Adrenal gland (tissue), 12 donors: ENCODE results near the gene MTG2. TPM values are rescaled to one million over a fixed set of nuclear protein-coding genes. Genes with fewer than 3 reads are reported as not detected.

Source experiments
- DNase-seq, 7 donors: peaks; one replicate each; pipeline ENCODE4 v3.0.0-alpha.2; 2019 to 2020
- H3K27ac ChIP-seq, 5 donors: fragments of 200-600 bp; sonication (generic) in 4 of 5; 1 replicate in 3 of 5; 2 replicates in 2 of 5; pipeline versions ENCODE4 v1.5.1 to v1.8.0; 2016 to 2020; ENCODE audit warnings: mild to moderate bottlenecking in 1 of 5
- H3K27me3 ChIP-seq: fragments of 200-600 bp; 2 replicates; pipeline ENCODE4 v1.8.0; 2021
- H3K36me3 ChIP-seq, 2 donors: fragments of 200-600 bp; replicated peaks in 1 of 2; 1 replicate in 1 of 2; 2 replicates in 1 of 2; pipeline versions ENCODE4 v1.5.1 to v1.8.0; 2018 to 2022
- H3K4me1 ChIP-seq, 2 donors: fragments of 200-600 bp; replicated peaks in 1 of 2; 1 replicate in 1 of 2; 2 replicates in 1 of 2; pipeline versions ENCODE4 v1.5.1 to v1.8.0; 2018 to 2021
- H3K4me3 ChIP-seq, 4 donors: fragments of 200-600 bp; sonication (generic) in 3 of 4; one replicate each; pipeline ENCODE4 v1.5.1; 2016 to 2018
- H3K9me3 ChIP-seq, 3 donors: fragments of 200-600 bp; sonication (generic) in 1 of 3; replicated peaks in 1 of 3; 1 replicate in 2 of 3; 2 replicates in 1 of 3; pipeline versions ENCODE4 v1.5.1 to v1.8.0; 2016 to 2021
- POLR2A ChIP-seq, 2 donors: fragments of 450-650 bp; IDR thresholded peaks; one replicate each; pipeline ENCODE4 v1.6.1; 2017; ENCODE audit warnings: antibody characterized with exemption in 2 of 2, mild to moderate bottlenecking in 2 of 2, moderate library complexity in 1 of 2
- WGBS, 4 donors: extraction: QIAGEN DNeasy Blood & Tissue Kit in 2 of 4; methylation state at CpG; one replicate each; pipeline versions ENCODE4 v1.1.5 to v1.1.7; 2013 to 2017; 5-methylcytosine and 5-hydroxymethylcytosine counted together
- intact Hi-C, 2 donors: fragments of 100-400 bp; cut with DNase I; formaldehyde crosslinking; loops; one replicate each; pipeline versions ENCODE4 v1.14.1 to v1.15.0; 2022 to 2023
- polyA plus RNA-seq, 3 donors: library from polyadenylated mRNA; stranded (reverse); fragments of 200-250 nt in 2 of 3; fragments of 350-450 nt in 1 of 3; fragmentation: Illumina TruSeq in 1 of 3; extraction: RNeasy Lipid Tissue Mini Kit (QIAGEN cat#74804) in 1 of 3; gene quantifications; one replicate each; pipeline ENCODE4 v1.2.3, GENCODE V29; 2013 to 2014
- total RNA-seq, 9 donors: library from RNA; depleted of rRNA in 4 of 9; stranded (reverse); fragments of >200 nt in 4 of 9; fragments of 120-200 nt in 1 of 9; fragmentation: NEBNext Ultra II Directional in 1 of 9; extraction: Animal tissue kit (Norgen Biotek cat#: 25700) in 1 of 9; gene quantifications; one replicate each; pipeline versions ENCODE4 v1.1.0 to v1.2.4, GENCODE V29; 2013 to 2023
- TF ChIP-seq, protein P1 (sequence below), 6 experiments: fragments of 450-650 bp in 4 of 6; fragments of 200-600 bp in 2 of 6; sonication (generic) in 1 of 6; IDR thresholded peaks; 1 replicate in 5 of 6; 2 replicates in 1 of 6; pipeline versions ENCODE4 v1.5.1 to v1.8.0; 2016 to 2021; ENCODE audit warnings: antibody characterized with exemption in 6 of 6, mild to moderate bottlenecking in 2 of 6, moderate library complexity in 1 of 6
- donor health status: healthy with polysubstance abuse.
- donor health status: Bipolar disorder and iron deficiency.
- donor health status: DM: yes; HTN: yes; CAD: no.
- donor health status: DM: no; HTN: no; CAD: no.
- donor health status: DM: no; HTN: no; CAD: no.
- donor health status: DM: yes; HTN: yes; CAD: no.

Gene MTG2
- total and polyA plus RNA-seq, 12 donors: 11.5 to 90.4 (median 47.2) TPM

DNA sequence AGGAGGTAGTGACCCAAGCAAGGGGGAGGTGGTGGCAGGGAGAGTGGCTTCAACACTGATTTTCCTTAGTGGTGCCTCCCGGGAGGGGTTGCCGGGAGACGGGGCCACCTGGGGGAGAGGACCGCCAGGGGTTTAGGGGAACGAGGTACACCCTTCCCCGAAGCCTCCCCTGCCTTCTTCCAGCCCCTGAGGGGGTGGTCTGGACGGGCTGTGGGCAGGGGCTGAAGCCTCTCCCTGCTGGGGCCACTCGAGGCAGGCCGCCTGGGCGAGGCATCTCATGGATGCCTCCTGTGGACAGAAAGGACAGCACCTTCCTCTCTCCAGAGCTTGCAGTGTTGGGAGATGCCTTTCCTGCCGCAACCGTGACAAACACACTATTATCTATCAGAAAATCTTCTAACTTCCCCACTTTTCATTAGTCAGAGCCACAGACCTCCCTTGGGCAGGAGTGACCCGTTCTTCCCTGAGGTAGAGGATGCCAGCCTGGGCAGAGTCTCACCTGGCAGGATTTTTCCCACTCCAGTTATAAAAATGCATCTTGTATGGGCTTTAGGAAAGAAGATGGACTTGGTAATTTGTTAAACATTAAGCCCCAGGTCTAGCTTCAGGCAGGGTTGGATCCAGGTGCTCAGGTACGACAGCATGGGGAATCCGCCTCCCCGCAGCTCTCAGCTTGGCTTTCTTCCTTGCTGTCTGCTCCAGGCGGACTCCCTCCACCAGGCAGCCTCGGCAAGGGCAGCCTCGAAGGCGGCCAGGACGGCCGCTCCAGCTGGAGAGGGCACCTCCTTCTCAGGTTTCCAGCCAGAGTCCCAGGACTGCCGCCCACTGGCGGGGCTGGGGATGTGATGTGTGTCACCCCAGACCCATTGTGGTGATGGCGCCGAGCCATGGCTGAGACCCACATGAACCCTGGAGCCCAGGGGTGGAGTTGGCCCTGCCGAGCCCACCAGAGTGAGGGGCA lies 26.2 kb downstream of the MTG2 start:
- H3K27me3 ChIP-seq: peaks cover 8% of the 10 kb centered on the region
- no peak overlapping the region for H3K4me3 ChIP-seq
- intact Hi-C loops: no loop called here
- DNase-seq: peak in 3 of 7 donors; percentile 22 to 44 (median 32)
- no peaks in the 10 kb centered on the region for H3K4me1 ChIP-seq
- H3K9me3 ChIP-seq: no peaks in the 10 kb centered on the region
- WGBS, 4 donors: 33 to 48% (median 36%) methylated on average over 7 to 27 of the region's 27 CpGs
- no peak overlapping the region for H3K27ac ChIP-seq
- TF ChIP-seq, protein P1, sequence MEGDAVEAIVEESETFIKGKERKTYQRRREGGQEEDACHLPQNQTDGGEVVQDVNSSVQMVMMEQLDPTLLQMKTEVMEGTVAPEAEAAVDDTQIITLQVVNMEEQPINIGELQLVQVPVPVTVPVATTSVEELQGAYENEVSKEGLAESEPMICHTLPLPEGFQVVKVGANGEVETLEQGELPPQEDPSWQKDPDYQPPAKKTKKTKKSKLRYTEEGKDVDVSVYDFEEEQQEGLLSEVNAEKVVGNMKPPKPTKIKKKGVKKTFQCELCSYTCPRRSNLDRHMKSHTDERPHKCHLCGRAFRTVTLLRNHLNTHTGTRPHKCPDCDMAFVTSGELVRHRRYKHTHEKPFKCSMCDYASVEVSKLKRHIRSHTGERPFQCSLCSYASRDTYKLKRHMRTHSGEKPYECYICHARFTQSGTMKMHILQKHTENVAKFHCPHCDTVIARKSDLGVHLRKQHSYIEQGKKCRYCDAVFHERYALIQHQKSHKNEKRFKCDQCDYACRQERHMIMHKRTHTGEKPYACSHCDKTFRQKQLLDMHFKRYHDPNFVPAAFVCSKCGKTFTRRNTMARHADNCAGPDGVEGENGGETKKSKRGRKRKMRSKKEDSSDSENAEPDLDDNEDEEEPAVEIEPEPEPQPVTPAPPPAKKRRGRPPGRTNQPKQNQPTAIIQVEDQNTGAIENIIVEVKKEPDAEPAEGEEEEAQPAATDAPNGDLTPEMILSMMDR (IDR thresholded peaks at IDR 0.05): peak in 1 of 6 experiments; percentile 7
- TF ChIP-seq POLR2A (IDR thresholded peaks at IDR 0.05): no peak
- H3K36me3 ChIP-seq: no peaks in the 10 kb centered on the region

DNA sequence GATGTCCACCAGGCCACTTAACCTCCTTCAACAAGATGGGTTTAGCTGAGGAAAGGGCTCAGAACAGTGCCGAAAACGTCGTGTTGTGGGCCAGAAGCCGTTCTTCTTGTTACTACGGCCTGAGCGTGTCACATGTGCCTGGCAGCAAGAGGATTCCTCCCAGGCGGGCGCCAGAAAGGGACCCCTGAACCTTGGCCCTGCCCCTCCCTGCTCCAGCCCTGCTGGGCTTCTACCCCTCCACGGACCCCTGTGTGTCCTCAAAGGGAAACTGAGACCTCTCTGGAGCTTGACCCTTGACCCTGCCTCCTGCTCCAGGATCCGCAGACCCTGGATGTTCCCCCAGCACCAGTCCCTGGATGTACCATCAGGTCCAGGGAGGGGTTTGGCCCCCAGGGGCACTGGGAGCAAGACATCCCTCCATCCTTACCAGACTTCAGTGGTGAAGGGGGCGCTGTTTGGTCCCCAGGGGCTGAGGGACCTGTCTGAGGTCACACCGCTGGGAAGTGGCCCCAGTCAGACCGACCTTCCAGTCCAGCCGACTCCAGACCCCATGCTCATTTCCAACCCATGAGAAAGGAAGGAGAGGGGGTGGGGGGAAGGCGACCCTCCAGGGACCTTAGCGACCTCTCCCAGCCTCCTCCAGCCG lies 27.1 kb downstream of the MTG2 start:
- H3K27me3 ChIP-seq: peaks cover 8% of the 10 kb centered on the region
- H3K27ac ChIP-seq: no peak overlapping the region
- no peak overlapping the region for H3K4me3 ChIP-seq
- TF ChIP-seq, protein P1 (IDR thresholded peaks at IDR 0.05): no peak
- no peak for TF ChIP-seq POLR2A (IDR thresholded peaks at IDR 0.05)
- no peak for DNase-seq
- H3K4me1 ChIP-seq: no peaks in the 10 kb centered on the region
- intact Hi-C loops: no loop called here
- H3K36me3 ChIP-seq: no peaks in the 10 kb centered on the region
- WGBS, 4 donors: 60 to 78% (median 68%) methylated on average over 1 to 17 of the region's 17 CpGs
- H3K9me3 ChIP-seq: no peaks in the 10 kb centered on the region

DNA sequence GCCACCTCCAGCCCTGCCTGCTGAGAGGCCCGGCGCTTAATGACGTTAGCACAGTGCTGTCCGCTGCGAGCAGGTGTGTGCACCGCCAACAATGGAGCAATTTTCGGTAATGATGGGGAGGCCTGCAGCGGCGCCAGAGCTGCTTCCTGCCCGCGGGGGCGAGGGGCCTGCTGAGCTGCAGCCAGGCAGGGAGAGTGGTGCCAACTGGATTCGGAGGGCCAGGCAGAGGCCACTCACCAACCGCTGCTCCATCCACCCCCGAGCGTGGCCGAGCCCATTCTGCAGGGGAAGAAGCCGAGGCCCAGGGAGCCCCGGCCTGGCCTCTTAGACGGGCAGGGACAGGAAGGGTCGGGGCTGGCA lies 27.6 kb downstream of the MTG2 start:
- intact Hi-C loops: no loop called here
- H3K27me3 ChIP-seq: peaks cover 8% of the 10 kb centered on the region
- TF ChIP-seq, protein P1 (IDR thresholded peaks at IDR 0.05): no peak
- TF ChIP-seq POLR2A (IDR thresholded peaks at IDR 0.05): no peak
- H3K4me1 ChIP-seq: no peaks in the 10 kb centered on the region
- H3K27ac ChIP-seq: no peak overlapping the region
- 50 to 67% (median 66%) methylated on average over 6 to 21 of the region's 21 CpGs; no CpG with 5 or more reads in 1 of the 4 donors for WGBS, 4 donors
- no peak for DNase-seq
- H3K4me3 ChIP-seq: no peak overlapping the region
- H3K9me3 ChIP-seq: no peaks in the 10 kb centered on the region
- H3K36me3 ChIP-seq: no peaks in the 10 kb centered on the region

DNA sequence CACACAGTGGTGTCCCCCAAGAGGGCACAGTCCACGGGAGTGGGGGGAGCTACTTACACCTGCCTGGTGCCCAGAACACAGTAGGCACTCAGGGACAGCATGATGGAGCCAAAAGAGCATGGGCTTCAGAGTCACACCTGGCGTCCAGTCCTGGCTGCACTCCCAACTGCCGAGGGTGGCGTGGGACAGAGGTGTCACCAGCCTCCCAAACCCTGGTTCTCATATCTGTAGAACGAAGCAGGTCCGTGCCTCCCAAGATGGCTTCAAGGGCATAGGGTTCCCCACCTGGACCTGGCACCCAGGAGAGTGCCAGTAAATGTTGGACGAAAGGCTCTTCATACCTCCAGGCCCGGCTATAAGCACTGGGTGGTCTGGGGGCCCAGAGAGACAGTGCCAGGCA lies 28.4 kb downstream of the MTG2 start:
- no peak for DNase-seq
- Histone ChIP-seq H3K36me3 (no peaks in the 10 kb centered on the region), H3K4me3 (no peak overlapping the region), H3K9me3 (no peaks in the 10 kb centered on the region), H3K27me3 (peaks cover 12% of the 10 kb centered on the region), H3K4me1 (no peaks in the 10 kb centered on the region), H3K27ac (no peak overlapping the region)
- WGBS, 4 donors: 69 to 88% (median 84%) methylated on average over 7 to 8 of the region's 8 CpGs
- TF ChIP-seq, protein P1 (IDR thresholded peaks at IDR 0.05): no peak
- no peak for TF ChIP-seq POLR2A (IDR thresholded peaks at IDR 0.05)
- intact Hi-C loops: no loop called here
